GM06990 (cell line): ENCODE measurements around the gene SLC30A5.
"Not testable (repeated sequence)": the region's sequence is repeated elsewhere in the genome, so short reads cannot be mapped to it uniquely, and the experiment has no call there.

Source experiments
- DNase-seq: peaks from one replicate; pipeline ENCODE4 v3.0.0-alpha.2; 2011; ENCODE audit not compliant: insufficient read length; ENCODE audit errors: extremely low read depth
- H3K27me3 ChIP-seq: replicated peaks from 2 replicates; pipeline ENCODE4 v1.6.0; 2011; ENCODE audit warnings: low read length; ENCODE audit not compliant: control insufficient read depth, insufficient read depth
- H3K36me3 ChIP-seq: 2 replicates; pipeline ENCODE4 v1.5.1; 2011; ENCODE audit warnings: low read length; ENCODE audit not compliant: control insufficient read depth, insufficient read depth
- H3K4me3 ChIP-seq: replicated peaks from 2 replicates; pipeline ENCODE4 v1.5.1; 2011; ENCODE audit warnings: low read depth, mild to moderate bottlenecking, control low read depth, low read length
- CTCF ChIP-seq: IDR thresholded peaks from 2 replicates; pipeline ENCODE4 v1.5.1; 2011; ENCODE audit warnings: low read length, control low read depth, mild to moderate bottlenecking, inconsistent platforms; ENCODE audit not compliant: insufficient read depth, poor library complexity, severe bottlenecking

Gene SLC30A5

GRCh38 chr5:69140827-69141226 is 47.0 kb downstream of the SLC30A5 start:
- no peaks in the 10 kb centered on the region for H3K36me3 ChIP-seq
- DNase-seq, result no peak
- TF ChIP-seq CTCF, result no peak
- no peaks in the 10 kb centered on the region for H3K27me3 ChIP-seq
- no peak overlapping the region for H3K4me3 ChIP-seq

- H3K4me3 ChIP-seq, H3K36me3 ChIP-seq, DNase-seq, H3K27me3 ChIP-seq: not testable (repeated sequence)
These were observed 54.8 kb downstream of the SLC30A5 start for GRCh38 chr5:69148576-69148975.

GRCh38 chr5:69148981-69149675 is 55.3 kb downstream of the SLC30A5 start:
- no peak for DNase-seq
- H3K36me3 ChIP-seq, result no peaks in the 10 kb centered on the region
- no peak overlapping the region for H3K4me3 ChIP-seq
- no peaks in the 10 kb centered on the region for H3K27me3 ChIP-seq
- no peak for TF ChIP-seq CTCF

- H3K27me3 ChIP-seq, result no peaks in the 10 kb centered on the region
- no peaks in the 10 kb centered on the region for H3K36me3 ChIP-seq
- TF ChIP-seq CTCF, result no peak
- DNase-seq, result no peak
- H3K4me3 ChIP-seq, result no peak overlapping the region
These were observed 55.8 kb downstream of the SLC30A5 start for GRCh38 chr5:69149676-69150010.

- DNase-seq, result no peak
These were observed 58.9 kb downstream of the SLC30A5 start for GRCh38 chr5:69152731-69153130.

GRCh38 chr5:69156456-69156855 is 62.6 kb downstream of the SLC30A5 start:
- no peak for DNase-seq
- Histone ChIP-seq H3K27me3 (no peaks in the 10 kb centered on the region), H3K36me3 (no peaks in the 10 kb centered on the region), H3K4me3 (no peak overlapping the region)
- no peak for TF ChIP-seq CTCF

More at GRCh38 chr5:69152731-69153130, 58.9 kb downstream of the SLC30A5 start:
- Histone ChIP-seq H3K27me3 (no peaks in the 10 kb centered on the region), H3K4me3 (no peak overlapping the region), H3K36me3 (no peaks in the 10 kb centered on the region)
- TF ChIP-seq CTCF, result no peak
